C4-2B (cell line): ENCODE data around the gene TESK2.
A peak's percentile ranks its signal among the peaks of the same experiment; 100 is the strongest.

Experiments
- H3K27ac ChIP-seq: fragments of 450-650 bp; 2 replicates; pipeline ENCODE4 v1.5.1; 2017
- CTCF ChIP-seq: fragments of 450-650 bp; conservative IDR thresholded peaks from 2 replicates; pipeline ENCODE4 v1.5.1; 2017; ENCODE audit warnings: mild to moderate bottlenecking
- ZFX ChIP-seq: fragments of 450-650 bp; IDR thresholded peaks from 2 replicates; pipeline ENCODE4 v1.6.1; 2017

The TESK2 gene

GRCh38 chr1:45448357-45448756 is 42.6 kb downstream of the TESK2 start:
- TF ChIP-seq CTCF (no peak), ZFX (no peak)
- peak overlapping the region; percentile 11; the same call in 1 of the 2 replicates for H3K27ac ChIP-seq

DNA sequence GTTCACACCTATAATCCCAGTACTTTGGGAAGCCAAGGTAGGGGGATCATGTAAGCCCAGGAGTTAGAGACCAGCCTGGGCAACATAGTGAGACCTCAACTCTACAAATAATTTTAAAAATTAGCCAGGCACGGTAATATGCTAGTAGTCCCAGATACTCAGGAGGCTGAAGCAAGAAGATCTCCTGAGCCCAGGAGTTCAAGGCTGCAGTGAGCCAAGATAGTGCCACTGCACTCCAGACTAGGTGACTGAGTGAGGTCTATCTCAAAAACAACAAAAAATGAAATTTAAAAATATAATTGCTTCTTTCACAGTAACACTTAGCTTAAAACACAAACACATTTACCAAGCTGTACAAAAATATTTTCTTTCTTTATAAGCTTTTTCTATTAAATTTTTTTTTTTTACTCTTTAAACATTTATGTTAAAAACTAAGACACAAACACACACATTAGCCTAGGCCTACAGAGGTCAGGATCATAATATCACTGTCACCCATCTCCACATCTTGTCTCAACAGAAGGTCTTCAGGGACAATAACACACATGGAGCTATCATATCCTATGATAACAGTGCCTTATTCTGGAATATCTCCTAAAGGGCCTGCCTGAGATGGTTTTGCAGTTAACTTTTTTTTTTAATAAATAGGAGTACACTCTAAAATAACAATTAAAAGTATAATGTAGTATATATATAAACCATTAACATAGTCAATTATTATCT is 43.9 kb downstream of the TESK2 start:
- peak overlapping the region; percentile 69; the same call in 1 of the 2 replicates for H3K27ac ChIP-seq
- TF ChIP-seq ZFX: no peak
- TF ChIP-seq CTCF: no peak

DNA sequence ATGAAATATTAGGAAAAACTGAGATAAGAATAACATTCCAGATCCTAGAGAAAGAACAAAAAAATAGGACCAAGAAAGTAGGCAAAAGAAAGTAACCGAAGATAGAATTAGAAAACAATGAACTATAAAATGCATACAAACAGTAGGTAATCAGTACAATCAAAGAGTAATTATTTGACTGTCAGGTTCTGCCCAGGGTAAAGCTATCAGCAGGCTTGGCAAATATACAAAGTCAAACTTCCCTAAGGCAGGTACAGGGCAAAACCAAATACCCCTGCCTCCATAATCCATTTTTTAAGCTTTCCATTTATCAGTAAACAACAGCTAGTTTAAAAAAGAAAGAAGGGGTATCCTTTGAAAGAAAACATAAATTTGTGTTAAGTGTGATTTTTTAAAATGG is 44.4 kb downstream of the TESK2 start:
- H3K27ac ChIP-seq: peak overlapping the region; percentile 69; the same call in 1 of the 2 replicates
- TF ChIP-seq CTCF (no peak), ZFX (no peak)

GRCh38 chr1:45444609-45445131 is 46.3 kb downstream of the TESK2 start:
- TF ChIP-seq ZFX (no peak), CTCF (no peak)
- H3K27ac ChIP-seq: peak overlapping the region; percentile 81; the same call in 1 of the 2 replicates

DNA sequence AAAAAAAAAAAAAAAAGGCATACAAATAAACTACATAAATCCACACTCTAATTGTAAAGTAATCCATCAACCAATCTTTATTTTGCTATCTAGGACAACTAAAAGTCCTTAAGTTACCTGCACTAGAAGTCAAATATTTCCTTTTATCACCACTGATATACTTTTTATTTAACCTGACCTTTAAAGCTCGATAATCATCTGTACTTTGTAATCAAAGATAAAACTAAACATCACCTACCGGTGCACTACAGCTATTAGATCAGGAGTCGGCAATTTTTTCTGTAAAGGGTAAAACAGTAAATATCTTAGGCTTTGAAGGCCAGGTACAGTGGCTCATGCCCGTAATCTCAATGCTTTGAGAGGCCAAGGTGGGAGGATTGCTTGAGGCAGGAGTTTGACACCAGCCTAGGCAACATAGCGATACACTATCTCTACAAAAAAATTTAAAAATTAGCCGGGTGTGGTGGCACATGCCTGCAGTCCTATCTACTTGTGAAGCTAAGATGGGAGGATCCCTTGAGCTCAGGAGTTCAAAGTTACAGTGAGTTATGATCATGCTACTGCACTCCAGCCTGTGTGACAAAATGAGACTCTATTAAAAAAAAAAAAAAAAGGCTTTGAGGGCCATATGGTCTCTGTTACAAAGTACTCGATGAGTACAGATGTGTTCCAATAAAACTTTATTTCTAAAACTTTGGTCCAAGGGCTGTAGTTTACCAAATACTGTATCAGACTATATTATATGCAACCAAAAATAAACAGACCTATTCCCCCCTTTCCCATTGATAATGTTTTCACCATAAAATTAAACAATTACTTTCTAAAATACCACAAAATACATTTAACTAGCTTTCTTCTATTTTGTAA is 47.1 kb downstream of the TESK2 start:
- H3K27ac ChIP-seq: peak overlapping the region; percentile 78
- TF ChIP-seq ZFX (no peak), CTCF (no peak; the same call in 1 of the 2 replicates)

- H3K27ac ChIP-seq: peak overlapping the region; percentile 78
Observed at GRCh38 chr1:45442272-45442671, 48.7 kb downstream of the TESK2 start.

More at GRCh38 chr1:45442272-45442671, 48.7 kb downstream of the TESK2 start:
- no peak for TF ChIP-seq CTCF
- TF ChIP-seq ZFX: no peak
